ENCODE measurements around the gene APBB2.

Gene APBB2

GRCh38 chr4:41025824-41026223 is 188.5 kb downstream of the APBB2 start:
- no peak overlapping the region for H3K4me3 ChIP-seq (ENCODE audit: low read depth, low read length)
- no peak for DNase-seq (ENCODE audit: low read depth)
- TF ChIP-seq CTCF (IDR thresholded peaks at IDR 0.05; ENCODE audit: insufficient read depth, low read depth, low read length, missing control alignments): no peak

- H3K4me3 ChIP-seq (ENCODE audit: low read depth, low read length): no peak overlapping the region
- peak; percentile 26 for DNase-seq (ENCODE audit: low read depth)
- no peak for TF ChIP-seq CTCF (IDR thresholded peaks at IDR 0.05; ENCODE audit: insufficient read depth, low read depth, low read length, missing control alignments)
Observed at GRCh38 chr4:41024556-41025491, 189.5 kb downstream of the APBB2 start.

- no peak for DNase-seq (ENCODE audit: low read depth)
- TF ChIP-seq CTCF (IDR thresholded peaks at IDR 0.05; ENCODE audit: insufficient read depth, low read depth, low read length, missing control alignments): no peak
Observed at GRCh38 chr4:41022116-41022515, 192.2 kb downstream of the APBB2 start.

GRCh38 chr4:41015016-41015675 is 199.2 kb downstream of the APBB2 start:
- TF ChIP-seq CTCF (IDR thresholded peaks at IDR 0.05; ENCODE audit: insufficient read depth, low read depth, low read length, missing control alignments): no peak
- no peak overlapping the region for H3K4me3 ChIP-seq (ENCODE audit: low read depth, low read length)
- DNase-seq (ENCODE audit: low read depth): no peak

More at GRCh38 chr4:41022116-41022515, 192.2 kb downstream of the APBB2 start:
- no peak overlapping the region for H3K4me3 ChIP-seq (ENCODE audit: low read depth, low read length)

GRCh38 chr4:41014158-41014557 is 200.2 kb downstream of the APBB2 start:
- no peak for TF ChIP-seq CTCF (IDR thresholded peaks at IDR 0.05; ENCODE audit: insufficient read depth, low read depth, low read length, missing control alignments)
- DNase-seq (ENCODE audit: low read depth): no peak
- H3K4me3 ChIP-seq (ENCODE audit: low read depth, low read length): no peak overlapping the region

- DNase-seq (ENCODE audit: low read depth): no peak
- no peak overlapping the region for H3K4me3 ChIP-seq (ENCODE audit: low read depth, low read length)
- no peak for TF ChIP-seq CTCF (IDR thresholded peaks at IDR 0.05; ENCODE audit: insufficient read depth, low read depth, low read length, missing control alignments)
Observed at GRCh38 chr4:41013746-41014145, 200.6 kb downstream of the APBB2 start.

Data from GM12865 (cell line).